SK-N-SH (cell line): ENCODE measurements around the gene ADGB. TPM values are rescaled to one million over a fixed set of nuclear protein-coding genes. Genes with fewer than 3 reads are reported as not detected.

Experiments used
- CTCF ChIA-PET: fragments of 300-600, 350-600 bp; formaldehyde crosslinking; extraction: SDS; loops from one replicate; lab custom pipeline; 2021; lab: Yijun Ruan, JAX
- POLR2A ChIA-PET: fragments of 350-600 bp; sonication (Branson Sonifier 250); formaldehyde crosslinking; extraction: SDS; loops from one replicate; lab custom pipeline; 2020; ENCODE audit warnings: antibody characterized with exemption, inconsistent platforms; lab: Yijun Ruan, JAX
- DNase-seq: peaks from one replicate; pipeline ENCODE4 v3.0.0; 2012
- H2AFZ ChIP-seq: fragments of 200-600 bp; sonication (generic); 2 replicates; pipeline ENCODE4 v1.8.1; 2016; ENCODE audit warnings: antibody characterized with exemption, mild to moderate bottlenecking, low read depth
- H3F3A ChIP-seq: fragments of 200-600 bp; sonication (generic); replicated peaks from 2 replicates; pipeline ENCODE3; 2016; ENCODE audit warnings: antibody characterized with exemption, mild to moderate bottlenecking; ENCODE audit not compliant: insufficient read depth
- H3K27ac ChIP-seq, 2 experiments: fragments of 200-500 bp in 1 of 2; fragments of 200-600 bp in 1 of 2; sonication (Bioruptor generic) in 1 of 2; sonication (generic), shearing (Covaris generic) in 1 of 2; 2 replicates each; pipeline versions ENCODE4 v1.5.1 to v1.6.1; 2014 to 2016; ENCODE audit warnings: low read depth in 2 of 2, inconsistent platforms in 1 of 2, low read length in 1 of 2, mild to moderate bottlenecking in 1 of 2, mixed read lengths in 1 of 2
- H3K27me3 ChIP-seq: fragments of 200-600 bp; sonication (generic), shearing (Covaris generic); 2 replicates; pipeline ENCODE4 v1.6.1; 2016; ENCODE audit warnings: mixed run types; ENCODE audit not compliant: insufficient read depth
- H3K36me3 ChIP-seq, 2 experiments: fragments of 200-500 bp in 1 of 2; fragments of 200-600 bp in 1 of 2; sonication (Bioruptor generic) in 1 of 2; sonication (generic) in 1 of 2; replicated peaks in 1 of 2; 2 replicates each; pipeline versions ENCODE3 to v1.5.1; 2014 to 2016; ENCODE audit warnings: low read length in 1 of 2, mild to moderate bottlenecking in 1 of 2; ENCODE audit not compliant: insufficient read depth in 2 of 2, control insufficient read depth in 1 of 2
- H3K4me1 ChIP-seq, 2 experiments: fragments of 200-500 bp in 1 of 2; fragments of 200-600 bp in 1 of 2; sonication (Bioruptor generic) in 1 of 2; sonication (generic), shearing (Covaris generic) in 1 of 2; 2 replicates each; pipeline versions ENCODE4 v1.5.1 to v1.6.1; 2014 to 2016; ENCODE audit warnings: low read depth in 1 of 2, low read length in 1 of 2, mixed run types in 1 of 2; ENCODE audit not compliant: insufficient read depth in 2 of 2, control insufficient read depth in 1 of 2
- H3K4me2 ChIP-seq: fragments of 200-600 bp; sonication (generic), shearing (Covaris generic); 2 replicates; pipeline ENCODE4 v1.6.1; 2017; ENCODE audit warnings: mixed run types
- H3K4me3 ChIP-seq, 2 experiments: fragments of 200-500 bp in 1 of 2; fragments of 200-600 bp in 1 of 2; sonication (Bioruptor generic) in 1 of 2; sonication (generic), shearing (Covaris generic) in 1 of 2; 2 replicates each; pipeline versions ENCODE4 v1.5.1 to v1.8.1; 2014 to 2016; ENCODE audit warnings: low read depth in 2 of 2, inconsistent platforms in 1 of 2, low read length in 1 of 2, mild to moderate bottlenecking in 1 of 2, mixed read lengths in 1 of 2, moderate library complexity in 1 of 2
- H3K79me2 ChIP-seq: fragments of 200-600 bp; sonication (generic); 2 replicates; pipeline ENCODE4 v1.8.1; 2017; ENCODE audit warnings: mild to moderate bottlenecking; ENCODE audit not compliant: insufficient read depth
- H3K9ac ChIP-seq: fragments of 200-600 bp; sonication (generic); 2 replicates; pipeline ENCODE4 v1.6.1; 2017; ENCODE audit warnings: mixed run types
- H3K9me2 ChIP-seq: fragments of 200-600 bp; sonication (generic); 2 replicates; pipeline ENCODE4 v1.6.1; 2017; ENCODE audit warnings: mixed run types
- H3K9me3 ChIP-seq: fragments of 200-600 bp; sonication (generic); 2 replicates; pipeline ENCODE4 v1.6.1; 2017; ENCODE audit warnings: mixed run types, mild to moderate bottlenecking, moderate library complexity
- H4K20me1 ChIP-seq: fragments of 200-600 bp; sonication (generic); 2 replicates; pipeline ENCODE4 v1.6.1; 2017; ENCODE audit warnings: mild to moderate bottlenecking, mixed run types; ENCODE audit not compliant: insufficient read depth
- ELF1 ChIP-seq: IDR thresholded peaks from 2 replicates; pipeline ENCODE4 v1.4.0; 2012
- EP300 ChIP-seq, 2 experiments: IDR thresholded peaks; 2 replicates each; pipeline versions ENCODE4 v1.4.0 to v1.6.1; 2012; ENCODE audit warnings: borderline replicate concordance in 1 of 2, low read depth in 1 of 2, low read length in 1 of 2
- FOSL2 ChIP-seq: IDR thresholded peaks from 2 replicates; pipeline ENCODE4 v1.4.0; 2012; ENCODE audit warnings: low read depth, mild to moderate bottlenecking, moderate library complexity, borderline replicate concordance
- FOXJ3 ChIP-seq: sonication (generic); formaldehyde crosslinking; IDR thresholded peaks from 2 replicates; pipeline ENCODE4 v1.5.1; 2020; ENCODE audit warnings: mild to moderate bottlenecking, missing genetic modification reagents
- FOXM1 ChIP-seq: IDR thresholded peaks from 2 replicates; pipeline ENCODE4 v1.4.0; 2012; ENCODE audit warnings: low read depth, mild to moderate bottlenecking
- GABPA ChIP-seq: IDR thresholded peaks from 2 replicates; pipeline ENCODE4 v1.4.0; 2012; ENCODE audit warnings: low read depth, mild to moderate bottlenecking
- GATA2 ChIP-seq: sonication (generic); formaldehyde crosslinking; IDR thresholded peaks from 2 replicates; pipeline ENCODE4 v1.5.0; 2020; ENCODE audit warnings: mild to moderate bottlenecking, missing genetic modification reagents
- MEF2A ChIP-seq: IDR thresholded peaks from 2 replicates; pipeline ENCODE4 v1.4.0; 2012; ENCODE audit warnings: low read depth, borderline replicate concordance
- NFIC ChIP-seq: IDR thresholded peaks from 2 replicates; pipeline ENCODE4 v1.4.0; 2012; ENCODE audit warnings: borderline replicate concordance
- RAD21 ChIP-seq: IDR thresholded peaks from 2 replicates; pipeline ENCODE4 v1.6.1; 2012; ENCODE audit warnings: mild to moderate bottlenecking, low read length
- RCOR1 ChIP-seq: fragments of 150-350 bp; IDR thresholded peaks from 2 replicates; pipeline ENCODE4 v1.6.1; 2017; ENCODE audit warnings: antibody characterized with exemption, low read length
- RFX5 ChIP-seq: IDR thresholded peaks from 2 replicates; pipeline ENCODE4 v1.6.1; 2012; ENCODE audit warnings: mild to moderate bottlenecking, improper control_type of control experiment, low read length
- SMC3 ChIP-seq: IDR thresholded peaks from 2 replicates; pipeline ENCODE4 v1.6.1; 2012; ENCODE audit warnings: low read depth, low read length, improper control_type of control experiment
- TAF1 ChIP-seq: IDR thresholded peaks from 2 replicates; pipeline ENCODE4 v1.6.1; 2012; ENCODE audit warnings: low read depth, mild to moderate bottlenecking, low read length, moderate library complexity, borderline replicate concordance
- TCF12 ChIP-seq: IDR thresholded peaks from 2 replicates; pipeline ENCODE4 v1.4.0; 2012
- YY1 ChIP-seq: IDR thresholded peaks from 2 replicates; pipeline ENCODE4 v1.4.0; 2012; ENCODE audit warnings: low read depth, mild to moderate bottlenecking
- WGBS: methylation state at CpG from one replicate; pipeline ENCODE4 v1.1.6; 2017; ENCODE audit warnings: low lambda C conversion rate; 5-methylcytosine and 5-hydroxymethylcytosine counted together
- polyA plus RNA-seq, 3 experiments: library from polyadenylated mRNA; depleted of rRNA; stranded (reverse); fragments of >200 nt; gene quantifications; 2 replicates each; pipeline ENCODE4 v1.2.3, GENCODE V29; 2012
- TF ChIP-seq, protein P1 (sequence below): IDR thresholded peaks from 2 replicates; pipeline ENCODE4 v1.6.1; 2012; ENCODE audit warnings: mild to moderate bottlenecking, low read depth, low read length, moderate library complexity
- TF ChIP-seq, protein P2 (sequence below): IDR thresholded peaks from 2 replicates; pipeline ENCODE4 v1.4.0; 2012; ENCODE audit warnings: low read depth, borderline replicate concordance
- TF ChIP-seq, protein P3 (sequence below): fragments of 150-350 bp; IDR thresholded peaks from 2 replicates; pipeline ENCODE4 v1.6.1; 2016; ENCODE audit warnings: mild to moderate bottlenecking, low read depth, low read length
- TF ChIP-seq, protein P4 (sequence below): IDR thresholded peaks from 2 replicates; pipeline ENCODE4 v1.4.0; 2012; ENCODE audit warnings: low read depth, borderline replicate concordance

The ADGB gene
- polyA plus RNA-seq, 1 of the 3 experiments (the other 2 are of a cell fraction): not detected

DNA sequence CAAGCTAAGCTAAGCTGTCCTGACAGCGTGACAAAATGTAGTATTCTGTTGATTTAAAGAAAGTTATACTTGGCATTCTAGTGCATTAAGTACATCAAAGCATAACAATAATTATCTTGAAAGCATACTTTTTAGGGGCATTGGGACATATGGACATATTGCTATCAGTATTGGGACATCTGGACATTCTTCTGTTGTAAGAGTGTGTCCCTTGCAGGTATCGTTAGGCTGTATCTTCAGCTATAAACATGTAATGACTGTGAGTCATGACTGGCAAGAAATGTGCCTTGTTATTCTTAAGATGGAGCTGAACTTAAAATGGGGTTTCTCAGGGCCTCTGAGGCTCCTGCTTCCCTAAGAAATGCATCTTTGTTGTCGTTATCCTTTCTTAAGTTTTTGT, 74.3 kb downstream of the ADGB start:
- H2AFZ ChIP-seq: no peak overlapping the region
- H3K4me1 ChIP-seq: peaks cover 0 to 2% of the 10 kb centered on the region in 2 experiments; a peak in 2 of 4 replicates
- ChIA-PET POLR2A (no interaction called here), CTCF (no interaction called here)
- no peak overlapping the region for H3K4me3 ChIP-seq
- no peak overlapping the region for H3K9ac ChIP-seq
- no peak for TF ChIP-seq ELF1
- H3F3A ChIP-seq: no peaks in the 10 kb centered on the region
- H3K27ac ChIP-seq: no peak overlapping the region
- H3K79me2 ChIP-seq: no peaks in the 10 kb centered on the region
- H3K9me2 ChIP-seq: no peaks in the 10 kb centered on the region
- H3K4me2 ChIP-seq: no peak overlapping the region
- no peaks in the 10 kb centered on the region for H3K27me3 ChIP-seq
- no peaks in the 10 kb centered on the region for H4K20me1 ChIP-seq
- H3K36me3 ChIP-seq: no peaks in the 10 kb centered on the region
- H3K9me3 ChIP-seq: no peaks in the 10 kb centered on the region
- WGBS: 57% methylated on average over 3 of the region's 3 CpGs
- no peak for DNase-seq

DNA sequence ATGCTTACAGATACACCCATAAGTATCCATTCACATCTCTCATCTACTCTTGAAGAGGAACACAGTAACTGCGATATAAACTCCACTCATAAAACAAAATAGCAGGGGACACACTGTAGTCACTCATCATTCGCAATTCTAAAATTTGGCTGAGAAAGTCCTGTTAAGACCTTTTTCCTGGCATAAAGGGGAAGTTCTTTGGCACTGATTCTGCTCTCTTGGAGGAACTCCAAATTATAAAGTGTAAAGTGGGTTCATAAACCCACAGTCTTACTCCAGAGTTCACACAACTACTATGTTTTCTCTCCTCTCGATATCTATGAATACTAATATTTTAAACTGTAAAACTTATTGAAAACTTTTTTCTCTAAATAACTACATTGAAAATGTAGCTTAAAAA, 80.6 kb downstream of the ADGB start:
- CTCF ChIA-PET: interaction anchor here (1.1 to 1.2 kb wide), 2 partner anchors 13 to 136 kb away, joined by 3 read pairs; partner anchors contain the start of gene RAB32
- H3K9ac ChIP-seq: no peak overlapping the region
- H3K4me3 ChIP-seq: no peak overlapping the region
- H3F3A ChIP-seq: no peaks in the 10 kb centered on the region
- DNase-seq: no peak
- whole genome bisulfite sequencing: 79% methylated on average over 3 of the region's 3 CpGs
- POLR2A ChIA-PET: no interaction called here
- H3K27me3 ChIP-seq: no peaks in the 10 kb centered on the region
- H3K4me2 ChIP-seq: no peak overlapping the region
- no peaks in the 10 kb centered on the region for H4K20me1 ChIP-seq
- no peak overlapping the region for H3K27ac ChIP-seq
- no peaks in the 10 kb centered on the region for H3K9me2 ChIP-seq
- TF ChIP-seq RCOR1: no peak
- no peak for TF ChIP-seq NFIC
- TF ChIP-seq RAD21: no peak
- TF ChIP-seq GABPA: no peak
- no peak for TF ChIP-seq MEF2A
- TF ChIP-seq, protein P1, sequence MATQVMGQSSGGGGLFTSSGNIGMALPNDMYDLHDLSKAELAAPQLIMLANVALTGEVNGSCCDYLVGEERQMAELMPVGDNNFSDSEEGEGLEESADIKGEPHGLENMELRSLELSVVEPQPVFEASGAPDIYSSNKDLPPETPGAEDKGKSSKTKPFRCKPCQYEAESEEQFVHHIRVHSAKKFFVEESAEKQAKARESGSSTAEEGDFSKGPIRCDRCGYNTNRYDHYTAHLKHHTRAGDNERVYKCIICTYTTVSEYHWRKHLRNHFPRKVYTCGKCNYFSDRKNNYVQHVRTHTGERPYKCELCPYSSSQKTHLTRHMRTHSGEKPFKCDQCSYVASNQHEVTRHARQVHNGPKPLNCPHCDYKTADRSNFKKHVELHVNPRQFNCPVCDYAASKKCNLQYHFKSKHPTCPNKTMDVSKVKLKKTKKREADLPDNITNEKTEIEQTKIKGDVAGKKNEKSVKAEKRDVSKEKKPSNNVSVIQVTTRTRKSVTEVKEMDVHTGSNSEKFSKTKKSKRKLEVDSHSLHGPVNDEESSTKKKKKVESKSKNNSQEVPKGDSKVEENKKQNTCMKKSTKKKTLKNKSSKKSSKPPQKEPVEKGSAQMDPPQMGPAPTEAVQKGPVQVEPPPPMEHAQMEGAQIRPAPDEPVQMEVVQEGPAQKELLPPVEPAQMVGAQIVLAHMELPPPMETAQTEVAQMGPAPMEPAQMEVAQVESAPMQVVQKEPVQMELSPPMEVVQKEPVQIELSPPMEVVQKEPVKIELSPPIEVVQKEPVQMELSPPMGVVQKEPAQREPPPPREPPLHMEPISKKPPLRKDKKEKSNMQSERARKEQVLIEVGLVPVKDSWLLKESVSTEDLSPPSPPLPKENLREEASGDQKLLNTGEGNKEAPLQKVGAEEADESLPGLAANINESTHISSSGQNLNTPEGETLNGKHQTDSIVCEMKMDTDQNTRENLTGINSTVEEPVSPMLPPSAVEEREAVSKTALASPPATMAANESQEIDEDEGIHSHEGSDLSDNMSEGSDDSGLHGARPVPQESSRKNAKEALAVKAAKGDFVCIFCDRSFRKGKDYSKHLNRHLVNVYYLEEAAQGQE: no peak
- TF ChIP-seq FOXJ3 (CRISPR knock-in tag): no peak
- TF ChIP-seq TAF1: no peak
- TF ChIP-seq FOSL2: no peak
- no peak for TF ChIP-seq SMC3
- TF ChIP-seq FOXM1: no peak
- TF ChIP-seq, protein P2, sequence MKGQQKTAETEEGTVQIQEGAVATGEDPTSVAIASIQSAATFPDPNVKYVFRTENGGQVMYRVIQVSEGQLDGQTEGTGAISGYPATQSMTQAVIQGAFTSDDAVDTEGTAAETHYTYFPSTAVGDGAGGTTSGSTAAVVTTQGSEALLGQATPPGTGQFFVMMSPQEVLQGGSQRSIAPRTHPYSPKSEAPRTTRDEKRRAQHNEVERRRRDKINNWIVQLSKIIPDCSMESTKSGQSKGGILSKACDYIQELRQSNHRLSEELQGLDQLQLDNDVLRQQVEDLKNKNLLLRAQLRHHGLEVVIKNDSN: no peak
- TF ChIP-seq, protein P3, sequence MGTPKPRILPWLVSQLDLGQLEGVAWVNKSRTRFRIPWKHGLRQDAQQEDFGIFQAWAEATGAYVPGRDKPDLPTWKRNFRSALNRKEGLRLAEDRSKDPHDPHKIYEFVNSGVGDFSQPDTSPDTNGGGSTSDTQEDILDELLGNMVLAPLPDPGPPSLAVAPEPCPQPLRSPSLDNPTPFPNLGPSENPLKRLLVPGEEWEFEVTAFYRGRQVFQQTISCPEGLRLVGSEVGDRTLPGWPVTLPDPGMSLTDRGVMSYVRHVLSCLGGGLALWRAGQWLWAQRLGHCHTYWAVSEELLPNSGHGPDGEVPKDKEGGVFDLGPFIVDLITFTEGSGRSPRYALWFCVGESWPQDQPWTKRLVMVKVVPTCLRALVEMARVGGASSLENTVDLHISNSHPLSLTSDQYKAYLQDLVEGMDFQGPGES: no peak
- TF ChIP-seq YY1: no peak
- TF ChIP-seq EP300 (IDR thresholded peaks at IDR 0.05; ENCODE audit: borderline replicate concordance in 1 of 2, low read depth in 1 of 2, low read length in 1 of 2): no peak
- no peak for TF ChIP-seq RFX5
- no peak for TF ChIP-seq GATA2
- TF ChIP-seq TCF12: no peak
- TF ChIP-seq ELF1: no peak
- TF ChIP-seq, protein P4, sequence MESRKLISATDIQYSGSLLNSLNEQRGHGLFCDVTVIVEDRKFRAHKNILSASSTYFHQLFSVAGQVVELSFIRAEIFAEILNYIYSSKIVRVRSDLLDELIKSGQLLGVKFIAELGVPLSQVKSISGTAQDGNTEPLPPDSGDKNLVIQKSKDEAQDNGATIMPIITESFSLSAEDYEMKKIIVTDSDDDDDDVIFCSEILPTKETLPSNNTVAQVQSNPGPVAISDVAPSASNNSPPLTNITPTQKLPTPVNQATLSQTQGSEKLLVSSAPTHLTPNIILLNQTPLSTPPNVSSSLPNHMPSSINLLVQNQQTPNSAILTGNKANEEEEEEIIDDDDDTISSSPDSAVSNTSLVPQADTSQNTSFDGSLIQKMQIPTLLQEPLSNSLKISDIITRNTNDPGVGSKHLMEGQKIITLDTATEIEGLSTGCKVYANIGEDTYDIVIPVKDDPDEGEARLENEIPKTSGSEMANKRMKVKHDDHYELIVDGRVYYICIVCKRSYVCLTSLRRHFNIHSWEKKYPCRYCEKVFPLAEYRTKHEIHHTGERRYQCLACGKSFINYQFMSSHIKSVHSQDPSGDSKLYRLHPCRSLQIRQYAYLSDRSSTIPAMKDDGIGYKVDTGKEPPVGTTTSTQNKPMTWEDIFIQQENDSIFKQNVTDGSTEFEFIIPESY: no peak
- H3K79me2 ChIP-seq: no peaks in the 10 kb centered on the region
- H3K9me3 ChIP-seq: no peaks in the 10 kb centered on the region
- no peaks in the 10 kb centered on the region for H3K4me1 ChIP-seq
- no peak overlapping the region for H2AFZ ChIP-seq
- no peaks in the 10 kb centered on the region for H3K36me3 ChIP-seq
